ENCODE results near the gene SBF2. TPM values are rescaled to one million over a fixed set of nuclear protein-coding genes. Genes with fewer than 3 reads are reported as not detected.

Gene SBF2
- total RNA-seq, 1 donor from 2014 or later = 24.0 TPM

DNA sequence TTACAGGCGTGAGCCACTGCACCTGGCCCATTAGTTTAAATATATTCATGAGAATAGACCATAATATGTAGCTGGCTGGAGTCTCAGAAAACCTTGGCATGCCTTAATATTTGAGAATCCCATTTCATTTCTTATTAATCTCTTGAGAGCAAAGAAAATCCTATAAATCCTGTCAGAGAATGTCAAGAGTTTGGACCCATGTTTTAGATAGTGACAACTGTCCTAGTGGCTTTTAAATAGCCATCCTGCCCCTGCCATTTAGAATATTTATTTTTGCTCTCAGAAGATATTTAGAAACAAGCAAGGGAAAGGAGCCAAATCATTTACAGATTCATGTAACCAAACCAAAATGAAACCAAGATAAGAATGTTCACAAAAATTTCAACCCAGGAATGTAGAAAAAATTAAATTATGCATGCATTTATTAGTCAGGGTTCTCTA, 522.9 kb downstream of the SBF2 start:
- Histone ChIP-seq H3K36me3 (ENCODE audit: control insufficient read depth, insufficient read depth, low read length) (no peaks in the 10 kb centered on the region), H3K27me3 (ENCODE audit: control insufficient read depth, insufficient read depth, low read length) (no peaks in the 10 kb centered on the region), H3K4me3 (ENCODE audit: low read depth, low read length) (no peak overlapping the region)
- FAIRE-seq (no peak), DNase-seq (ENCODE audit: low read depth) (no peak)
- TF ChIP-seq, protein P1, sequence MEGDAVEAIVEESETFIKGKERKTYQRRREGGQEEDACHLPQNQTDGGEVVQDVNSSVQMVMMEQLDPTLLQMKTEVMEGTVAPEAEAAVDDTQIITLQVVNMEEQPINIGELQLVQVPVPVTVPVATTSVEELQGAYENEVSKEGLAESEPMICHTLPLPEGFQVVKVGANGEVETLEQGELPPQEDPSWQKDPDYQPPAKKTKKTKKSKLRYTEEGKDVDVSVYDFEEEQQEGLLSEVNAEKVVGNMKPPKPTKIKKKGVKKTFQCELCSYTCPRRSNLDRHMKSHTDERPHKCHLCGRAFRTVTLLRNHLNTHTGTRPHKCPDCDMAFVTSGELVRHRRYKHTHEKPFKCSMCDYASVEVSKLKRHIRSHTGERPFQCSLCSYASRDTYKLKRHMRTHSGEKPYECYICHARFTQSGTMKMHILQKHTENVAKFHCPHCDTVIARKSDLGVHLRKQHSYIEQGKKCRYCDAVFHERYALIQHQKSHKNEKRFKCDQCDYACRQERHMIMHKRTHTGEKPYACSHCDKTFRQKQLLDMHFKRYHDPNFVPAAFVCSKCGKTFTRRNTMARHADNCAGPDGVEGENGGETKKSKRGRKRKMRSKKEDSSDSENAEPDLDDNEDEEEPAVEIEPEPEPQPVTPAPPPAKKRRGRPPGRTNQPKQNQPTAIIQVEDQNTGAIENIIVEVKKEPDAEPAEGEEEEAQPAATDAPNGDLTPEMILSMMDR (IDR thresholded peaks at IDR 0.05; ENCODE audit: insufficient read depth, low read length, severe bottlenecking) = no peak

- no peak overlapping the region for H3K4me3 ChIP-seq (ENCODE audit: low read depth, low read length)
- H3K27me3 ChIP-seq (ENCODE audit: control insufficient read depth, insufficient read depth, low read length) = no peaks in the 10 kb centered on the region
- TF ChIP-seq, protein P1 (IDR thresholded peaks at IDR 0.05; ENCODE audit: insufficient read depth, low read length, severe bottlenecking) = no peak
- DNase-seq (ENCODE audit: low read depth) (no peak), FAIRE-seq (peak; percentile 50)
- H3K36me3 ChIP-seq (ENCODE audit: control insufficient read depth, insufficient read depth, low read length) = no peaks in the 10 kb centered on the region
Observed at GRCh38 chr11:9769621-9770020, 524.4 kb downstream of the SBF2 start.

GRCh38 chr11:9765320-9766101, 528.5 kb downstream of the SBF2 start:
- FAIRE-seq (no peak), DNase-seq (ENCODE audit: low read depth) (no peak)
- Histone ChIP-seq H3K4me3 (ENCODE audit: low read depth, low read length) (no peak overlapping the region), H3K36me3 (ENCODE audit: control insufficient read depth, insufficient read depth, low read length) (no peaks in the 10 kb centered on the region), H3K27me3 (ENCODE audit: control insufficient read depth, insufficient read depth, low read length) (no peaks in the 10 kb centered on the region)
- TF ChIP-seq, protein P1 (IDR thresholded peaks at IDR 0.05; ENCODE audit: insufficient read depth, low read length, severe bottlenecking) = no peak

DNA sequence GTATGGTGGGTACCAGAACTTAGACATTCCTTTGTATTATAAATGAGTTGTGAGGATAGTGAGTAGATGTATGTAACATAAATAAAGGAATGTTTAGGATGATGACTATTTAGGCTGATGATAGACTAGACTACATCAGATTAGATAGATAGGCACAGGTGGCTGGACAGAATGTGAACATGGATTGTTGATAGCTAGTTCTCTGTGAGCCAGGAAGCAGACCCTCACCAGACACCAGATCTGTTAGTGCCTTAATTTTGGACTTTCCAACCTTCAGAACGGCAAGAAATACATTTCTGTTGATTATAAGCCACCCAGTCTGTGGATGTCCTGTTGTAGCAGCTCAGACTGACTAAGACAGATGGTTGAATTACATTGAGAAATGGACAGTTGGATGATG, 530.7 kb downstream of the SBF2 start:
- Histone ChIP-seq H3K27me3 (ENCODE audit: control insufficient read depth, insufficient read depth, low read length) (no peaks in the 10 kb centered on the region), H3K36me3 (ENCODE audit: control insufficient read depth, insufficient read depth, low read length) (no peaks in the 10 kb centered on the region), H3K4me3 (ENCODE audit: low read depth, low read length) (no peak overlapping the region)
- no peak for DNase-seq (ENCODE audit: low read depth)
- FAIRE-seq = no peak
- TF ChIP-seq, protein P1 (IDR thresholded peaks at IDR 0.05; ENCODE audit: insufficient read depth, low read length, severe bottlenecking) = no peak

GRCh38 chr11:9762531-9762930, 531.5 kb downstream of the SBF2 start:
- Histone ChIP-seq H3K27me3 (ENCODE audit: control insufficient read depth, insufficient read depth, low read length) (no peaks in the 10 kb centered on the region), H3K4me3 (ENCODE audit: low read depth, low read length) (no peak overlapping the region), H3K36me3 (ENCODE audit: control insufficient read depth, insufficient read depth, low read length) (no peaks in the 10 kb centered on the region)
- FAIRE-seq = no peak
- TF ChIP-seq, protein P1 (IDR thresholded peaks at IDR 0.05; ENCODE audit: insufficient read depth, low read length, severe bottlenecking) = no peak
- DNase-seq (ENCODE audit: low read depth) = no peak

Measured in bronchial epithelial cell (primary cell).